HCT116 (cell line): ENCODE results near the gene CHST3. TPM values are rescaled to one million over a fixed set of nuclear protein-coding genes. Genes with fewer than 3 reads are reported as not detected.

ENCODE experiments used
- ATAC-seq: fragments of 200-7000 bp; cut with Tn5 transposase; 2 replicates; pipeline ENCODE4 v1.9.1; 2020; ENCODE audit warnings: mild to moderate bottlenecking, moderate library complexity
- BruUV-seq: library from RNA; stranded (reverse); fragments of 400-500 nt; replicated peaks from 2 replicates; lab custom pipeline; 2021; lab: Mats Ljungman, UMichigan
- CTCF ChIA-PET: fragments of 300-600 bp; sonication (Branson Sonifier 250); formaldehyde crosslinking; loops from one replicate; lab custom pipeline; 2021; ENCODE audit warnings: antibody characterized with exemption; lab: Charles Lee
- POLR2A ChIA-PET: fragments of 300-600, 350-600 bp; sonication (Branson Sonifier 250); formaldehyde crosslinking; loops from one replicate; lab custom pipeline; 2021; ENCODE audit warnings: antibody characterized with exemption; lab: Charles Lee
- RAD21 ChIA-PET, 2 experiments: fragments of 300-600 bp; sonication (Branson Sonifier 250); formaldehyde crosslinking; loops; one replicate each; lab custom pipeline; 2023; ENCODE audit warnings: low total read pairs in 2 of 2; ENCODE audit not compliant: uncharacterized antibody in 2 of 2, unreplicated experiment in 2 of 2, low non-redundant PET in 1 of 2; lab: Charles Lee
- DNase-seq: peaks from one replicate; pipeline ENCODE4 v3.0.0-alpha.2; 2010; ENCODE audit warnings: low read depth, low spot score
- H2AFZ ChIP-seq: fragments of 200-600 bp; shearing (Covaris generic), sonication (generic); 2 replicates; pipeline ENCODE4 v1.6.1; 2017; ENCODE audit warnings: low read depth, mixed run types, mixed read lengths, antibody characterized with exemption, low read length; ENCODE audit not compliant: poor library complexity, severe bottlenecking
- H3K27ac ChIP-seq: 2 replicates; pipeline ENCODE4 v1.5.1; 2012; ENCODE audit warnings: low read depth, low read length
- H3K27me3 ChIP-seq: fragments of 200-600 bp; sonication (generic); 2 replicates; pipeline ENCODE4 v1.6.1; 2016; ENCODE audit warnings: mixed run types, low read length, mixed read lengths; ENCODE audit not compliant: insufficient read depth
- H3K36me3 ChIP-seq, 2 experiments: fragments of 200-500 bp in 1 of 2; fragments of 200-600 bp in 1 of 2; sonication (Bioruptor generic) in 1 of 2; sonication (generic) in 1 of 2; 2 replicates each; pipeline versions ENCODE4 v1.5.1 to v1.6.1; 2014 to 2016; ENCODE audit warnings: low read length in 2 of 2, inconsistent platforms in 1 of 2, mixed read lengths in 1 of 2, mixed run types in 1 of 2; ENCODE audit not compliant: insufficient read depth in 2 of 2, control insufficient read depth in 1 of 2
- H3K4me1 ChIP-seq, 2 experiments: fragments of 200-600 bp in 1 of 2; sonication (generic) in 1 of 2; 2 replicates each; pipeline versions ENCODE4 v1.5.1 to v1.6.1; 2012 to 2017; ENCODE audit warnings: low read length in 2 of 2, inconsistent platforms in 1 of 2, mild to moderate bottlenecking in 1 of 2, mixed read lengths in 1 of 2, mixed run types in 1 of 2, moderate library complexity in 1 of 2; ENCODE audit not compliant: insufficient read depth in 2 of 2, control insufficient read depth in 1 of 2
- H3K4me2 ChIP-seq: fragments of 200-600 bp; sonication (generic); 2 replicates; pipeline ENCODE4 v1.6.1; 2017; ENCODE audit warnings: mixed run types, low read length, mixed read lengths
- H3K4me3 ChIP-seq, 2 experiments: fragments of 200-600 bp in 1 of 2; sonication (generic) in 1 of 2; replicated peaks in 1 of 2; 2 replicates each; pipeline ENCODE4 v1.5.1; 2011 to 2016; ENCODE audit warnings: low read length in 2 of 2, control low read depth in 1 of 2, low read depth in 1 of 2, mild to moderate bottlenecking in 1 of 2, mixed read lengths in 1 of 2, mixed run types in 1 of 2
- H3K79me2 ChIP-seq: fragments of 200-600 bp; sonication (generic); 2 replicates; pipeline ENCODE4 v1.6.1; 2017; ENCODE audit warnings: mild to moderate bottlenecking, mixed run types, low read length, moderate library complexity, mixed read lengths; ENCODE audit not compliant: insufficient read depth
- H3K9ac ChIP-seq: fragments of 200-600 bp; sonication (generic); 2 replicates; pipeline ENCODE4 v1.6.1; 2016; ENCODE audit warnings: low read length, mixed read lengths
- H3K9me2 ChIP-seq: fragments of 200-600 bp; sonication (generic), shearing (Covaris generic); 2 replicates; pipeline ENCODE4 v1.6.1; 2017; ENCODE audit warnings: mixed run types, mild to moderate bottlenecking, moderate library complexity; ENCODE audit not compliant: insufficient read depth
- H3K9me3 ChIP-seq, 2 experiments: fragments of 200-500 bp in 1 of 2; fragments of 200-600 bp in 1 of 2; sonication (Bioruptor generic) in 1 of 2; sonication (generic) in 1 of 2; 2 replicates each; pipeline ENCODE4 v1.6.1; 2014 to 2017; ENCODE audit warnings: low read length in 2 of 2, mixed read lengths in 2 of 2, inconsistent platforms in 1 of 2, low read depth in 1 of 2, mild to moderate bottlenecking in 1 of 2, mixed run types in 1 of 2, moderate library complexity in 1 of 2; ENCODE audit not compliant: control insufficient read depth in 1 of 2, insufficient read depth in 1 of 2
- H4K20me1 ChIP-seq: fragments of 200-600 bp; sonication (generic), shearing (Covaris generic); 2 replicates; pipeline ENCODE4 v1.6.1; 2017; ENCODE audit warnings: mixed run types, mild to moderate bottlenecking, moderate library complexity; ENCODE audit not compliant: insufficient read depth
- CEBPB ChIP-seq: IDR thresholded peaks from 2 replicates; pipeline ENCODE4 v1.6.1; 2012; ENCODE audit warnings: low read depth
- ELF1 ChIP-seq: IDR thresholded peaks from 2 replicates; pipeline ENCODE4 v1.6.1; 2012; ENCODE audit warnings: low read depth, borderline replicate concordance
- EZH2phosphoT487 ChIP-seq: fragments of 200-600 bp; IDR thresholded peaks from 2 replicates; pipeline ENCODE4 v1.6.1; 2018; ENCODE audit warnings: antibody characterized with exemption, borderline replicate concordance
- FOSL1 ChIP-seq: IDR thresholded peaks from 2 replicates; pipeline ENCODE4 v1.6.1; 2012; ENCODE audit warnings: low read depth
- JUND ChIP-seq: IDR thresholded peaks from 2 replicates; pipeline ENCODE4 v1.6.1; 2012
- POLR2A ChIP-seq: IDR thresholded peaks from 2 replicates; pipeline ENCODE4 v1.7.0; 2011; ENCODE audit warnings: borderline replicate concordance; ENCODE audit not compliant: insufficient read depth, insufficient read length; ENCODE audit errors: extremely low read depth
- ZFX ChIP-seq: fragments of 450-650 bp; IDR thresholded peaks from 2 replicates; pipeline ENCODE4 v1.6.1; 2017
- intact Hi-C: fragments of 100-400 bp; cut with micrococcal nuclease; formaldehyde crosslinking; loops from 2 replicates; pipeline ENCODE4 v1.10.0; 2022
- total RNA-seq: library from RNA; stranded (reverse); gene quantifications from one replicate; pipeline ENCODE4 v1.2.1, GENCODE V29; 2021; ENCODE audit not compliant: unreplicated experiment
- TF ChIP-seq, protein P1 (sequence below): IDR thresholded peaks from 2 replicates; pipeline ENCODE4 v1.6.1; 2012; ENCODE audit warnings: low read depth
- TF ChIP-seq, protein P2 (sequence below), 3 experiments: fragments of 200-600 bp in 1 of 3; sonication (generic) in 1 of 3; IDR thresholded peaks in 2 of 3; conservative IDR thresholded peaks in 1 of 3; 2 replicates each; pipeline ENCODE4 v1.5.1; 2012 to 2017; ENCODE audit warnings: low read depth in 2 of 3, low read length in 2 of 3, antibody characterized with exemption in 1 of 3, borderline replicate concordance in 1 of 3, control low read depth in 1 of 3, mild to moderate bottlenecking in 1 of 3, mixed read lengths in 1 of 3, mixed run types in 1 of 3, moderate library complexity in 1 of 3; ENCODE audit not compliant: insufficient read depth in 1 of 3
- TF ChIP-seq, protein P3 (sequence below): IDR thresholded peaks from 2 replicates; pipeline ENCODE4 v1.6.1; 2012
- TF ChIP-seq, protein P4 (sequence below): IDR thresholded peaks from 2 replicates; pipeline ENCODE4 v1.6.1; 2011; ENCODE audit warnings: mild to moderate bottlenecking, low read length, moderate library complexity; ENCODE audit not compliant: insufficient replicate concordance; ENCODE audit errors: extremely low read depth

Gene CHST3
- total RNA-seq, 1 experiment from 2014 or later = 10.6 TPM

DNA sequence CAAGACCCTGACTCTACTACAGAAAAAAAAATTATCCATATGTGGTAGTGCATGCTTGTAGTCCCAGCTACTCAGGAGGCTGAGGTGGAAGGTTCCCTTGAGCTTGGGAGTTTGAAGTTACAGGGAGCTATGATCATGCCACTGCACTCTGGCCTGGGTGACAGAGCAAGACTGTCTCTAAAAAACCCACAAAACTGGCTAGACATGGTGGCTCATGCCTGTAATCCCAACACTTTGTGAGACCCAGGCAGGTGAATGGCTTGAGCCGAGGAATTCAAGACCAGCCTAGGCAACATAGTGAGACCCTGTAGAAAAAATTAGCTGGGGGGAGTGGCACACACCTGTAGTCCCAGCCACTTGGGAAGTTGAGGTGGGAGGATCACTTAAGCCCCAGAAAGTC is 32.9 kb upstream of the CHST3 start (continued):
- TF ChIP-seq, protein P1, sequence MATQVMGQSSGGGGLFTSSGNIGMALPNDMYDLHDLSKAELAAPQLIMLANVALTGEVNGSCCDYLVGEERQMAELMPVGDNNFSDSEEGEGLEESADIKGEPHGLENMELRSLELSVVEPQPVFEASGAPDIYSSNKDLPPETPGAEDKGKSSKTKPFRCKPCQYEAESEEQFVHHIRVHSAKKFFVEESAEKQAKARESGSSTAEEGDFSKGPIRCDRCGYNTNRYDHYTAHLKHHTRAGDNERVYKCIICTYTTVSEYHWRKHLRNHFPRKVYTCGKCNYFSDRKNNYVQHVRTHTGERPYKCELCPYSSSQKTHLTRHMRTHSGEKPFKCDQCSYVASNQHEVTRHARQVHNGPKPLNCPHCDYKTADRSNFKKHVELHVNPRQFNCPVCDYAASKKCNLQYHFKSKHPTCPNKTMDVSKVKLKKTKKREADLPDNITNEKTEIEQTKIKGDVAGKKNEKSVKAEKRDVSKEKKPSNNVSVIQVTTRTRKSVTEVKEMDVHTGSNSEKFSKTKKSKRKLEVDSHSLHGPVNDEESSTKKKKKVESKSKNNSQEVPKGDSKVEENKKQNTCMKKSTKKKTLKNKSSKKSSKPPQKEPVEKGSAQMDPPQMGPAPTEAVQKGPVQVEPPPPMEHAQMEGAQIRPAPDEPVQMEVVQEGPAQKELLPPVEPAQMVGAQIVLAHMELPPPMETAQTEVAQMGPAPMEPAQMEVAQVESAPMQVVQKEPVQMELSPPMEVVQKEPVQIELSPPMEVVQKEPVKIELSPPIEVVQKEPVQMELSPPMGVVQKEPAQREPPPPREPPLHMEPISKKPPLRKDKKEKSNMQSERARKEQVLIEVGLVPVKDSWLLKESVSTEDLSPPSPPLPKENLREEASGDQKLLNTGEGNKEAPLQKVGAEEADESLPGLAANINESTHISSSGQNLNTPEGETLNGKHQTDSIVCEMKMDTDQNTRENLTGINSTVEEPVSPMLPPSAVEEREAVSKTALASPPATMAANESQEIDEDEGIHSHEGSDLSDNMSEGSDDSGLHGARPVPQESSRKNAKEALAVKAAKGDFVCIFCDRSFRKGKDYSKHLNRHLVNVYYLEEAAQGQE = no peak
- TF ChIP-seq, protein P2, sequence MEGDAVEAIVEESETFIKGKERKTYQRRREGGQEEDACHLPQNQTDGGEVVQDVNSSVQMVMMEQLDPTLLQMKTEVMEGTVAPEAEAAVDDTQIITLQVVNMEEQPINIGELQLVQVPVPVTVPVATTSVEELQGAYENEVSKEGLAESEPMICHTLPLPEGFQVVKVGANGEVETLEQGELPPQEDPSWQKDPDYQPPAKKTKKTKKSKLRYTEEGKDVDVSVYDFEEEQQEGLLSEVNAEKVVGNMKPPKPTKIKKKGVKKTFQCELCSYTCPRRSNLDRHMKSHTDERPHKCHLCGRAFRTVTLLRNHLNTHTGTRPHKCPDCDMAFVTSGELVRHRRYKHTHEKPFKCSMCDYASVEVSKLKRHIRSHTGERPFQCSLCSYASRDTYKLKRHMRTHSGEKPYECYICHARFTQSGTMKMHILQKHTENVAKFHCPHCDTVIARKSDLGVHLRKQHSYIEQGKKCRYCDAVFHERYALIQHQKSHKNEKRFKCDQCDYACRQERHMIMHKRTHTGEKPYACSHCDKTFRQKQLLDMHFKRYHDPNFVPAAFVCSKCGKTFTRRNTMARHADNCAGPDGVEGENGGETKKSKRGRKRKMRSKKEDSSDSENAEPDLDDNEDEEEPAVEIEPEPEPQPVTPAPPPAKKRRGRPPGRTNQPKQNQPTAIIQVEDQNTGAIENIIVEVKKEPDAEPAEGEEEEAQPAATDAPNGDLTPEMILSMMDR (IDR thresholded peaks at IDR 0.05 in 2 of 3, conservative IDR thresholded peaks at IDR 0.05 in 1 of 3; ENCODE audit: borderline replicate concordance in 1 of 3, insufficient read depth in 1 of 3, low read depth in 2 of 3, low read length in 2 of 3) = no peak

DNA sequence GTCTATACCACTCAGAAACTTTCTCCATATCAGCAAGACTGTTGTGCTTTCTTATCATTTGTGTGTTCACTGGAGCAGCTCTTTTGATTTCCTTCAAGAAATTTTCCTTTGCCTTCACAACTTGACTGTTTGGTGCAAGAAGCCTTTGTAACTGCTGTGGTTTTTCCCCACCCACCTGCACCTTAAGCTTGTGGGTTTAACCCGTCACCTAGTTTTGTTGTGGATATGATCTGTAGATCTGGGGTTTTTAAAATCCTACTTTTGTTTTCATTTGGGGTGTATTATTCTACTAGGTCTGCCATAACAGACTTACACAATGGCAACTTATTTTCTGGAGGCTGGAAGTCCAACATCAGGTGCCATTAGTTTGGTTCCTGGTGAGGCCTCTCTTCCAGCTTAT is 30.5 kb upstream of the CHST3 start:
- DNase-seq = no peak
- no peak overlapping the region for H3K4me2 ChIP-seq
- peaks cover 0 to 8% of the 10 kb centered on the region in 2 experiments; a peak in 1 of 4 replicates for H3K9me3 ChIP-seq
- no TSS peak for BruUV-seq
- TF ChIP-seq EZH2phosphoT487 (no peak), FOSL1 (no peak), ZFX (no peak), ELF1 (no peak), JUND (no peak), POLR2A (no peak), CEBPB (no peak)
- TF ChIP-seq, protein P1 = no peak
- TF ChIP-seq, protein P3, sequence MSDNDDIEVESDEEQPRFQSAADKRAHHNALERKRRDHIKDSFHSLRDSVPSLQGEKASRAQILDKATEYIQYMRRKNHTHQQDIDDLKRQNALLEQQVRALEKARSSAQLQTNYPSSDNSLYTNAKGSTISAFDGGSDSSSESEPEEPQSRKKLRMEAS = no peak
- TF ChIP-seq, protein P4, sequence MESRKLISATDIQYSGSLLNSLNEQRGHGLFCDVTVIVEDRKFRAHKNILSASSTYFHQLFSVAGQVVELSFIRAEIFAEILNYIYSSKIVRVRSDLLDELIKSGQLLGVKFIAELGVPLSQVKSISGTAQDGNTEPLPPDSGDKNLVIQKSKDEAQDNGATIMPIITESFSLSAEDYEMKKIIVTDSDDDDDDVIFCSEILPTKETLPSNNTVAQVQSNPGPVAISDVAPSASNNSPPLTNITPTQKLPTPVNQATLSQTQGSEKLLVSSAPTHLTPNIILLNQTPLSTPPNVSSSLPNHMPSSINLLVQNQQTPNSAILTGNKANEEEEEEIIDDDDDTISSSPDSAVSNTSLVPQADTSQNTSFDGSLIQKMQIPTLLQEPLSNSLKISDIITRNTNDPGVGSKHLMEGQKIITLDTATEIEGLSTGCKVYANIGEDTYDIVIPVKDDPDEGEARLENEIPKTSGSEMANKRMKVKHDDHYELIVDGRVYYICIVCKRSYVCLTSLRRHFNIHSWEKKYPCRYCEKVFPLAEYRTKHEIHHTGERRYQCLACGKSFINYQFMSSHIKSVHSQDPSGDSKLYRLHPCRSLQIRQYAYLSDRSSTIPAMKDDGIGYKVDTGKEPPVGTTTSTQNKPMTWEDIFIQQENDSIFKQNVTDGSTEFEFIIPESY = no peak
- ChIA-PET CTCF (interaction anchor here (1.6 kb wide), 1 partner anchor 18 kb away, joined by 5 read pairs; no protein-coding TSS in a partner anchor), POLR2A (no interaction called here), RAD21 (no interaction called here)
- no peak for ATAC-seq
- no peak overlapping the region for H3K27ac ChIP-seq
- H3K4me3 ChIP-seq = no peak overlapping the region
- H3K27me3 ChIP-seq = no peaks in the 10 kb centered on the region
- H3K79me2 ChIP-seq = no peaks in the 10 kb centered on the region
- H3K36me3 ChIP-seq = no peaks in the 10 kb centered on the region
- H3K9me2 ChIP-seq = no peaks in the 10 kb centered on the region; the same call in 1 of the 2 replicates
- intact Hi-C loops = no loop called here
- H3K9ac ChIP-seq = no peak overlapping the region
- no peak overlapping the region for H2AFZ ChIP-seq
- no peaks in the 10 kb centered on the region for H3K4me1 ChIP-seq
- H4K20me1 ChIP-seq = no peaks in the 10 kb centered on the region
